Brain microvascular endothelial cell (primary cell): ENCODE data around the gene LBHD2.

Experiments used
- DNase-seq: peaks from one replicate; pipeline ENCODE4 v3.0.0-alpha.2; 2020
- H3K27ac ChIP-seq: fragments of 250-450 bp; sonication (Bioruptor Pico); 2 replicates; pipeline ENCODE4 v1.5.1; 2020; ENCODE audit warnings: mild to moderate bottlenecking, moderate library complexity
- H3K27me3 ChIP-seq: fragments of 250-450 bp; sonication (Bioruptor Pico); replicated peaks from 2 replicates; pipeline ENCODE4 v1.5.1; 2020; ENCODE audit warnings: mild to moderate bottlenecking
- H3K36me3 ChIP-seq: fragments of 250-450 bp; sonication (Bioruptor Pico); replicated peaks from 2 replicates; pipeline ENCODE4 v1.5.1; 2020; ENCODE audit warnings: mild to moderate bottlenecking
- H3K4me3 ChIP-seq: 2 replicates; pipeline ENCODE4 v1.5.1; 2011; ENCODE audit warnings: low read depth, mild to moderate bottlenecking, control low read depth, low read length, moderate library complexity
- CTCF ChIP-seq: IDR thresholded peaks from 2 replicates; pipeline ENCODE4 v1.5.1; 2011; ENCODE audit warnings: low read depth, mild to moderate bottlenecking, moderate library complexity, low read length, control low read depth, inconsistent platforms; ENCODE audit errors: missing control alignments
- in situ Hi-C: cut with HindIII; loops from 2 replicates; pipeline ENCODE4 v1.10.0; 2017; ENCODE audit warnings: low sequenced_read_pairs, low pct_ligation_motif_present

Gene LBHD2

GRCh38 chr14:103086771-103087342 lies 2.8 kb downstream of the LBHD2 start:
- Histone ChIP-seq H3K4me3 (no peak overlapping the region), H3K27me3 (peaks cover 13% of the 10 kb centered on the region), H3K27ac (no peak overlapping the region), H3K36me3 (no peaks in the 10 kb centered on the region)
- in situ Hi-C loops = no loop called here
- no peak for TF ChIP-seq CTCF
- no peak for DNase-seq

GRCh38 chr14:103087343-103087835 lies 3.4 kb downstream of the LBHD2 start:
- peaks cover 13% of the 10 kb centered on the region for H3K27me3 ChIP-seq
- no peak for DNase-seq
- in situ Hi-C loops = no loop called here
- H3K4me3 ChIP-seq = no peak overlapping the region
- no peak for TF ChIP-seq CTCF
- no peak overlapping the region for H3K27ac ChIP-seq
- H3K36me3 ChIP-seq = no peaks in the 10 kb centered on the region

- in situ Hi-C loops = no loop called here
- DNase-seq = no peak
- no peak overlapping the region for H3K4me3 ChIP-seq
- no peaks in the 10 kb centered on the region for H3K36me3 ChIP-seq
- no peak overlapping the region for H3K27ac ChIP-seq
- TF ChIP-seq CTCF = no peak
- peaks cover 12% of the 10 kb centered on the region for H3K27me3 ChIP-seq
Observed at GRCh38 chr14:103088921-103089320, 4.9 kb downstream of the LBHD2 start.

DNA sequence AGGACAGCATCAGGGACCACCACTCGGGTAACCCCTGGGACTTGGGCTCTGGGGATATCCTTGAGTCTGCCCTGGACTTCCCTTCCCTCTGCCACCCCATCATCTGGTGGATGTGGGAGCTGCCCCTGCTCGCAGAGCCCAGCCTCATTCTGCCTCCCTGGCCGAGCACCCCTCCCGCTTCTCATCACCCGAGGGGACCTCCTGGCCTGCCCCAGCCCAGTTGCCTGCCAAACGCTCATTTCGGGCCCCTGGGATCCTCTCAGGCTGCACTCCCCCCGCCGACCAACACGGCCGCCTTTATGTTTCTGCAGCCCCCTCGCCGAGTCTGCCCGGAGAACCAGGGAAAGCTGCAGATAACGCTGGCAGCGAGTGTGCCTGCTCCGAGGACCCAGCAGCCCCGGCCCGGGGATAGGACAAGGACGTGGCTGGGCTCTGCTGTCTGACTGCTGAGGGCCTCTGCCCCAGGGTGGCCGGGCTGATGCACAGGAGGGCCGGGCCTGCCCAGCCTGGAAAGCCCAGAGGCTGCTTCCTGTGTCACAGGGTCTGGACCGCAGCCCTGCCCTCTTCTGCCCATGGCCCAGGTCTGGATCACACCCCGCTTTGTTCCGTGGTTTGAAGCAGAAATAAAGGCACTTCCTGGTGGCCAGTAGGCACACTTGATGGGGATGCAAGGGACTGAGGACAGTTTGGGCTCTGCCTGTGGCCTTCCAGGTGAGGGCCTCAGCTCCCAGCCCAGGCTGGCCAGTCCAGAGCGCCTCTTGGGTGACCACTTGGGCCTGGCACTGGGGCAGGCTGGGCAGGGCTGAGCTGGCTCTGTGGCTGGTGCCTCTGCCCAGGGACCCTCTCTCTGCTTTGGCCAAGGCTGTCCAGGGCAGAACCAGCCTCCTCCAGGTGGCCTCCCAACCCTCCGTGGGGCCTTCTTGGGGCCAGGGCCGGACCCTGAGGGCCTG lies 5.7 kb downstream of the LBHD2 start:
- in situ Hi-C loops = no loop called here
- Histone ChIP-seq H3K27me3 (peaks cover 6% of the 10 kb centered on the region), H3K27ac (no peak overlapping the region), H3K36me3 (no peaks in the 10 kb centered on the region), H3K4me3 (no peak overlapping the region)
- no peak for DNase-seq
- TF ChIP-seq CTCF = no peak

- Histone ChIP-seq H3K36me3 (no peaks in the 10 kb centered on the region), H3K27ac (no peak overlapping the region), H3K4me3 (no peak overlapping the region), H3K27me3 (no peaks in the 10 kb centered on the region)
- no peak for TF ChIP-seq CTCF
- no peak for DNase-seq
- in situ Hi-C loops = no loop called here
Observed at GRCh38 chr14:103090481-103091020, 6.5 kb downstream of the LBHD2 start.
